ENCODE data around the gene XYLT1. TPM values are rescaled to one million over a fixed set of nuclear protein-coding genes. Genes with fewer than 3 reads are reported as not detected.

Gene XYLT1
- total RNA-seq, 1 donor from 2014 or later, result 0.23 TPM

- DNase-seq (ENCODE audit: low read depth), result no peak
- TF ChIP-seq CTCF (conservative IDR thresholded peaks at IDR 0.05; ENCODE audit: low read depth, low read length), result no peak
- H3K4me3 ChIP-seq (ENCODE audit: low read depth, low read length), result no peak overlapping the region
These were observed 114.4 kb downstream of the XYLT1 start for GRCh38 chr16:17356243-17356933.

GRCh38 chr16:17354685-17355084, 116.1 kb downstream of the XYLT1 start:
- no peak for DNase-seq (ENCODE audit: low read depth)
- no peak overlapping the region for H3K4me3 ChIP-seq (ENCODE audit: low read depth, low read length)
- no peak for TF ChIP-seq CTCF (conservative IDR thresholded peaks at IDR 0.05; ENCODE audit: low read depth, low read length)

- DNase-seq (ENCODE audit: low read depth), result no peak
- no peak overlapping the region for H3K4me3 ChIP-seq (ENCODE audit: low read depth, low read length)
- TF ChIP-seq CTCF (conservative IDR thresholded peaks at IDR 0.05; ENCODE audit: low read depth, low read length), result no peak
These were observed 116.6 kb downstream of the XYLT1 start for GRCh38 chr16:17354141-17354601.

GRCh38 chr16:17353561-17353960, 117.2 kb downstream of the XYLT1 start:
- TF ChIP-seq CTCF (conservative IDR thresholded peaks at IDR 0.05; ENCODE audit: low read depth, low read length), result no peak
- DNase-seq (ENCODE audit: low read depth), result no peak
- no peak overlapping the region for H3K4me3 ChIP-seq (ENCODE audit: low read depth, low read length)

- no peak for DNase-seq (ENCODE audit: low read depth)
- TF ChIP-seq CTCF (conservative IDR thresholded peaks at IDR 0.05; ENCODE audit: low read depth, low read length), result no peak
- H3K4me3 ChIP-seq (ENCODE audit: low read depth, low read length), result no peak overlapping the region
These were observed 119.2 kb downstream of the XYLT1 start for GRCh38 chr16:17351441-17352035.

GRCh38 chr16:17350207-17350606, 120.6 kb downstream of the XYLT1 start:
- no peak overlapping the region for H3K4me3 ChIP-seq (ENCODE audit: low read depth, low read length)
- DNase-seq (ENCODE audit: low read depth), result no peak
- no peak for TF ChIP-seq CTCF (conservative IDR thresholded peaks at IDR 0.05; ENCODE audit: low read depth, low read length)

GRCh38 chr16:17348826-17349225, 121.9 kb downstream of the XYLT1 start:
- H3K4me3 ChIP-seq (ENCODE audit: low read depth, low read length), result no peak overlapping the region
- no peak for TF ChIP-seq CTCF (conservative IDR thresholded peaks at IDR 0.05; ENCODE audit: low read depth, low read length)
- DNase-seq (ENCODE audit: low read depth), result no peak
